HL-60/S4 treated with phorbol 12-myristate 13-acetate at 8.2 ng/mL for 4 days and 3 days (cell line): ENCODE data around the gene TTBK2.
"Not testable (repeated sequence)": the region's sequence is repeated elsewhere in the genome, so short reads cannot be mapped to it uniquely, and the experiment has no call there.

Experiments
- in situ Hi-C: fragments of 300-500 bp; cut with MboI; formaldehyde crosslinking; loops from 2 replicates; pipeline ENCODE4 v1.15.0; 2022; ENCODE audit warnings: low sequenced_read_pairs

The TTBK2 gene

GRCh38 chr15:42920519-42921341, at the start of gene TTBK2:
TSS of gene TTBK2 (minus strand) at chr15:42920778. CDS start at chr15:42878617, 42,161 bp downstream.
- in situ Hi-C loops: loop anchor here (10.0 kb wide), 1 partner anchor 206 kb away; no protein-coding TSS in a partner anchor

DNA sequence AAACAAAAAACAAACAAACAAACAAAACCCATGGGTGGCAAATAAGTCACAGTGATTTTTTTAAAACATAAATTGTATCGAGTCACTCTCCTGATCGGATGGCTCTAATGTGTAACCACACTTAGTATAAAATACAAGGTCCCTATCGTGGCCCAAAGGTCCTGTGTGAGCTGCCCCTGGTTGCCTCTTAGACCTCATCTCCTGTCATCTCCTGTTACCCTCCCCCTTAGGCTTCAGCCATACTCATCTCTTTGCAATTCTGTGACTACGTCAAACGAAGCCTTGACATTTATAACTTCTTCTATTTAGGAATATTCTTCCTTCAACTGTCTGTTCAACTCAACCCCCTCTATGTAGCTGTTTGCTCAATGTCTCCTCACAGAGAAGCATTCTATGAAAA, 43.9 kb upstream of the TTBK2 start:
- in situ Hi-C loops: no loop called here

- in situ Hi-C loops: no loop called here
Observed at GRCh38 chr15:42955518-42955917, 34.9 kb upstream of the TTBK2 start.

- in situ Hi-C loops: no loop called here
Observed at GRCh38 chr15:42954291-42954690, 33.7 kb upstream of the TTBK2 start.

GRCh38 chr15:42948898-42949297, 28.3 kb upstream of the TTBK2 start:
- in situ Hi-C loops: not testable (repeated sequence)

DNA sequence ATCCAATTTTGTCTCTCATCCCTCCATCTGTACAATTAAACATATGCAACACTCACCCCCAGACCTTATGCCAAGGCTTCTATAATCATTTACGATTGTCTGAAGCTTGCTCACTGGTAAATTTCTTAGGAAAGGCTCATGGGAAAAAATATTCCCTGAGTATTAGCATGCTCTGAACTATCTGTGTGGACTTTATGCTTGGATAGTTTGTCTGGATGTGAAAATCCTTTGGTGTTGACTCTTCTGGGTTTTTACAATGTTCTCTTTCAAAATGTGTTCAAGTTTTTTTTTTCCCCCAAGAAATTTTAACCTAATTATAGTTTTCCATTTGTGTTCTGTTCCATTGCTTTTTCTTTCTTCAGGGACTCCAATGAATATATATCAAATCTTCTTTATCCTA, 19.9 kb upstream of the TTBK2 start:
- in situ Hi-C loops: no loop called here

DNA sequence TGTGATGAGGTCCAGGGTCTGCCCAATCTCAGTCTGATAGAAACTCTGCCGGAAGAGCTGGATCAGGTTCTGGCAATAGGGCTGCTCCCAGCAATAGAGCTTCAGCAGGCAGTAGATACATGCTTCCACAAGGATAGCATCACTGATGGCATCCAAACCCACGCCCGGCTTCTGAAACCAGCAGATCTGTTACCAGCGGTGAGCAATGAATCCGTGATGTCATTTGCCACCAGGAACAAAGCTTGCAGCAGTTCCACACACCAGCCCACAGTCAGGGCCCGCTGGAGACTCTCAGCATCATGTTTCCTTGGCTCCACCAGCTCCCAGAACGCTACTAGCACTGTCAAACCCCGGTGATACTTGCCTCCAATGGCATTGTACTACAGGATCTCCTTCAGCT, 19.3 kb upstream of the TTBK2 start:
- in situ Hi-C loops: no loop called here

DNA sequence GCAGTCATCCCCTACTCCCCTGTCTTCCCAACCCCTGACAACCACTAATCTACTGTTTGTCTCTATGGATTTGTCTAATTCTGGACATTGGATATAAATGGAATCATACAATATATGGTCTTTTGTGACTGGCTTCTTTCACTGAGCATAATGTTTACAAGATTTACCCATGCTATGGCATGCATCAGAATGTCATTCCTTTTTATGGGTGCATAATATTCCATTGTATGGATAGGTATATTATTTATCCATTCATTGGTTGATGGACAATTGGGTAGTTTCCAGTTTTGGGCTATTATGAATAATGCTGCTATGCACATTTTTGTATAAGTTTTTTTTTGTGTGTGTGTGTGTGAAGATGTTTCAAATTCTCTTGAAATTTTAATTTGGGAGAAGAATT, 16.6 kb upstream of the TTBK2 start:
- in situ Hi-C loops: no loop called here

- in situ Hi-C loops: no loop called here
Observed at GRCh38 chr15:42933886-42934667, 13.5 kb upstream of the TTBK2 start.

DNA sequence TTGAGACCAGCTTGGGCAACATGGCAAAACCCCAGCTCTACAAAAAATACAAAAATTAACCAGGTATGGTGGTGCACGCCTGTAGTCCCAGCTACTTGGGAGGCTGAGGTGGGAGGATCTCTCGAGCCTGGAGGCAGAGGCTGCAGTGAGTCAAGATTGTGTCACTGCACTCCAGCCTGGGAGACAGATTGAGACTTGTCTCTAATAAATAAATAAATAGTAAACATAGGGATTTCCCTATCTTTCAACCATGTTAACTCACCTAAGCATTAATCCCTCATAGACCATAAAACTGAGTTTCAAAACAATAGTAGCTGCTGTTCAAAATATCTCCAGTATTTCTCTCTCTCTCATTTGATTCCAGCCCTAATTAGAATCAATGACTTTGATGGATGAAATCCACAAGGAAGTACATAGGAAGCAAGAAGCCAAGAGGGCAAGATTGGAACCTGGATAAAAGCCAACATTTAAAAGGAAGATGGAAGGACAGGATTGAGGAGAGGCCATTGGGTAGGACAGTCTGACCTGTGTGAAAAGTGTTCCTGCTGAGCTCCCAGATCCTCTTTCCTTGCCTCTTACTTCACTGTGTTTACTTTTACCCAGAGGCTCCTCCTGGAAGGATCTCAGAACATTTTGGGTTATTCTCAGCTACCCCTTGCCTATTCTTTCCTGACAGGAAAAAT, 12.4 kb upstream of the TTBK2 start:
- in situ Hi-C loops: no loop called here

DNA sequence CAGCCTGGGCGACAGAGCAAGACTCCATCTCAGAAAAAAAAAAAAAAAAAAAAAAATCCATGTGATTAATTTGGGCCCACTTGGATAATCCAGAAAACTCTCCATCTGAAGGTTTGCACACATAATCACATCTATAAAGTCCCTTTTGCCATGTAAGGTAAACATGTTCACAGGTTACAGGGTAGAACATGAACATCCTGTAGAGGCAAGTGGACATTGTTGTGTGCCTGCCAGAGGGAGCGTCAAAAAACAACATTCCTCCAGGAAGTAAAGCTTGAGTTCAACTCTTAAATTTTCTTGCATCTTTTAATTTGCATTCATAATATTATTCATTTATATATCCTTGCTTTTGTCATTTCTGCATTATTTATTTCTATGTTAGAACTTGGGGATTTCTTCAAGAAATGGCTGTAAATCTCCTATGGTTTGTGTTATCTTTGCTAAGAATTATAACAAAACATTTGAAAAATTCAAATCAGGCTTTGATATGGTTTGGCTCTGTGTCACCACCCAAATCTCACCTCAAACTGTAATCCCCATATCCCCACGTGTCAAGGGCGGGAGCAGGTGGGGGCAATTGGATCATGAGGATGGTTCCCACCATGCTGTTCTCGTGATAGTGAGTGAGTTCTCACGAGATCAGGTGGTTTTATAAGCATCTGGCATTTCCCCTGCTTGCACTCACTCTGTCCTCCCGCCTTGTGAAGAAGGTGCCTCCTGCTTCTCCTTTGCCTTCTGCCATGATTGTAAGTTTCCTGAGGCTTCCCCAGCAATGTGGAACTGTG, 11.3 kb upstream of the TTBK2 start:
- in situ Hi-C loops: no loop called here

- in situ Hi-C loops: loop anchor here (10.0 kb wide), 1 partner anchor 215 kb away; no protein-coding TSS in a partner anchor
Observed at GRCh38 chr15:42929306-42929848, 8.8 kb upstream of the TTBK2 start.

DNA sequence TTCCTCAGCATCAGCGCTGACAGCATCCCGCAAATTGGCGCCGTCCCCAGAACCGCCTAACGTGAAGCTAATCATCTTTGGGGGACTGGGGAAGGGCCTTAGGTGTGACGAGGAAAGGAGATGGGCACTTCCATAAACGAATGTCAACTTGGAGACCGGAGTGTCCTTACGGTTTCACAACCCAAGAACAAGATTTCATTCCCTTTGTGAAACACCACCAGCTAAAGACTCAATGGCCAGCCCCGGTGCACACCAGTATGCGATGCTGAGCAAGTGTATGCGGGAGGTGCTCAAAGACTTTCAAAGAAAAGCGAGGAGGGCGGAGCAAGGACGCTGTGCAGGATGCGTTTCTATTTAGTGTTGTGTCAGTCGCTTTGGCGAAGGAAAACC, 759 bp upstream of the TTBK2 start:
- in situ Hi-C loops: loop anchor here (10.0 kb wide), 1 partner anchor 207 kb away; no protein-coding TSS in a partner anchor

- in situ Hi-C loops: loop anchor here (10.0 kb wide), 1 partner anchor 205 kb away; no protein-coding TSS in a partner anchor
Observed at GRCh38 chr15:42919799-42920518, 619 bp downstream of the TTBK2 start.

GRCh38 chr15:42919308-42919707, 1.3 kb downstream of the TTBK2 start:
- in situ Hi-C loops: no loop called here

DNA sequence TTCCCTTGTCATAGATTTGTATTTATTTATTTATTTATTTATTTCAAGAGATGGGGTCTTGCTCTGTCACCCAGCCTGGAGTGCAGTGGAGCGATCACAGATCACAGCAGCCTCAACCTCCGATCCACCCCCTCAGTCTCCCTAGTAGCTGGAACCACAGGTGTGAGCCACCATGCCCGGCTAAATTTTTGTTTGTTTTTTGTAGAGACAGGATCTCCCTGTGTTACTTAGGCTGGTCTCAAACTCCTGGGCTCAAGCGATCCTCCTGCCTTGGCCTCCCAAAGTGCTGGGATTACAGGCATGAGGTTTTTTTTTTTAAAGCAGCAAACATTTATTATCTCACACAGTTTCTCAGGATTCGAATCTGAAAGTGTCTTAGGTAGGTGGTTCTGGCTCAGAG, 2.5 kb downstream of the TTBK2 start:
- in situ Hi-C loops: no loop called here

DNA sequence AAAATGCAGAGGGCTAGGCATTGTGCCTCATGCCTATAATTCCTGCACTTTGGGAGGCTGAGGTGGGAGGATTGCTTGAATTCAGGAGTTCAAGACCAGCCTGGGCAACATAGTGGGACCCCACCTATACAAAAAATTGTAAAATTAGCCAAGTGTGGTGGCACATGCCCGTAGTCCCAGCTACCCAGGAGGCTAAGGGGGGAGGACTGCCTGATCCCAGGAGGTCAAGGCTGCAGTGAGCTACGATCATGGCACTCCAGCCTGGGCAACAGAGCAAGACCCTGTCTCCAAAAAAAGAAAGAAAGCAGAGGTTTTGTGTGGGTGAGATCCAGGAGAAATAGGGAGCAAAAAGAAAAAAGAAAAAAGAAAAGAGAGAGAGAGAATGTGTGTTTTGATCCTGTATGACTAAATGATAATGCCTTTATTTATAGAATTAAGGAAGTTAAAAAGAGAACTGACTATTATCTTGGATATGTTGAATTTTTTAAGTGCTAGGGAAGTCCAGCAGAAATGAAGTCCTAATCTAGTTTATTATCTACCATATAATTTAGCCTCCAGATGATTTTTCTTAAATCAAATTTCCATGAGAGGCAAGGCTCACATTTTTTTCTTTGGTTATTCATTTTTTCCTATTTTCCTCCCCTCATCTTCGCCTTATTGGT, 4.8 kb downstream of the TTBK2 start:
- in situ Hi-C loops: no loop called here

DNA sequence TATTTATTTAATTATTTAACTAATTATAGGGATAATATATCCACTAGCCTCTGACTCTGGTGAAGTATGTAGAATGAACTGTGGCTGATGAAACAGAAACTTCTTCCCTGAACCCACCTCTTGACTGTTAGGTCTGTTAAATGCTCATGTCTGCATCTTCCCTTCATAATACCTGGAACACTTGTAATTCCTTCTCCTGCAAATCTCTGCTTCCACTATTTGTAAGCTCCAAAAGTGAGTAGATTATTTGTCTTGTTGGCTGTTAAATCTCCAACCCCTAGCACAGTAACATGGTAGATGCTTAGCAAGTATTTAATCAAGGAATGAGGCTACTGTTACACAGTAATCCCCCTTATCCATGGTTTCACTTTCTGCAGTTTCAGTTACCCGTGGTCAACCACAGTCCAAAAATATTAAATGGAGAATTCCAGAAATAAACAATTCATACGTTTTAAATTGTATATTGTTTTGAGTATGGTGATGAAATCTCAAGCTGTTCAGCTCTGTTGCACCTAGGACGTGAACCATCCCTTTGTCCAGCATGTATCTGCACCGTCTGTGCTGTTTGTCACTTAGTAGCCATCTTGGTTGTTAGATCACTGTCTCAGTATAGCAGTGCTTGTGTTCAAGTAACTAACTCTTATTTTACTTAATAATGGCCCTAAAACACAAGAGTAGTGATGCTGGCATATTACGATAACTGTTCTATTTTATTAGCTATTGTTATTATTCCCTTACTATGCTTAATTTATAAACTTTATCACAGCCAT, 5.7 kb downstream of the TTBK2 start:
- in situ Hi-C loops: no loop called here
